HG03108 (cell line): ENCODE results near the gene VSIR.
A peak's percentile ranks its signal among the peaks of the same experiment; 100 is the strongest.

ENCODE experiments used
- ATAC-seq: cut with Tn5 transposase; IDR thresholded peaks from one replicate; pipeline ENCODE4 v1.9.1; 2021; ENCODE audit warnings: moderate library complexity; ENCODE audit not compliant: unreplicated experiment

Gene VSIR

GRCh38 chr10:71783917-71784678 is 10.8 kb upstream of the VSIR start:
- ATAC-seq = no peak

- no peak for ATAC-seq
Observed at GRCh38 chr10:71782917-71783490, 9.7 kb upstream of the VSIR start.

DNA sequence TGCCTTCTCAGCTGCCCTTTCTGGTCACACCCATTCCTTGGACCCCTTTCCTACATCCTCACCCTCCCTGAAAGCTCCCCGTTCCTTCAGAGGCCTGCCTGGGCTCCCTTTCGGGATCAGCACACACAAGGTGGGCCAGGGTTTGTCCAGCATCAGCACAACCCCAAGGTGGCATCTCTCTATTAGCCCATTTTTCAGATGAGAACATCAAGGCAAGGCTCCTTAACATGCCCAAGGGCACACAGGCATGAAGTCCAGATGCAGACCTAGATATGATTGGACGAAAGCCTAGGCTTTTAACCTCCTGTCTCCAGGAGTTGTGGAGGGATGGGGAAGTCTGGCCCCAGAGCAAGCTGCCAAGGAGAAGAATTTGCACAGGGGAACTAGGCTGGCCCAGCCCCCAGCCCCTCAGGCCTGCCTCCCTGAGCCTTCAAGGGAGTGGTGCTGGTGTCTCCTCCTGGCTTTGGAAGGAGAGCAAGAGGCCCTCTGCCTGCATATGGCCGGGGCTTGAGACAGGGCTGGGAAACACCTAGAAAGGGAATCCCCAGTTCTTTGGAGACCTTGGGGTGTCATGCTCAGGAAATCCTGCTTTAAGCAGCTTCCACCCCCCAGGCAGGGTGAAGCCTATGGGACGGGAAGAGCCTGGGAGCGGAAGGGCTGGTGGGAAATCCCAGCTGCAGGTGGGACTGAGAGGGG is 9.0 kb upstream of the VSIR start:
- ATAC-seq = no peak

- ATAC-seq = no peak
Observed at GRCh38 chr10:71780719-71781118, 7.4 kb upstream of the VSIR start.

- no peak for ATAC-seq
Observed at GRCh38 chr10:71780156-71780555, 6.8 kb upstream of the VSIR start.

DNA sequence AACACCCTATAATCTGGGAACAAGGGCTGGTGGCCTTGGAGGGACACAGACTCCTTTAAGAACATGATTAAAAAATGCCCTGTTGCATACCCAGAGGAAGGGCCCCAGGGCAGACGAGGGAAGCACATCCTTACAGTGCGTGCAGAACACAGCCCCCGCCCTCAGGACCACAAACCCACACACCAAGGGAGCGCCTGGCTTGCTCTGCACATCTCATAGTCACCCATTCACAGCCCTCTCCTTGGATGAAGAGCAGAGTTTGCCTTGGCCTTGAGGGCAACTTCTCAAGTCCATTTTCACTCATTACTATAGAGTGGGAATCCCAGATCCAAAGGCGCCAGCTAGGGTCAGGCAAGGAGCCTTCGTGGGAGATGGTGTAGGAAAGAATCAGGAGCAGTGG is 6.3 kb upstream of the VSIR start:
- no peak for ATAC-seq

DNA sequence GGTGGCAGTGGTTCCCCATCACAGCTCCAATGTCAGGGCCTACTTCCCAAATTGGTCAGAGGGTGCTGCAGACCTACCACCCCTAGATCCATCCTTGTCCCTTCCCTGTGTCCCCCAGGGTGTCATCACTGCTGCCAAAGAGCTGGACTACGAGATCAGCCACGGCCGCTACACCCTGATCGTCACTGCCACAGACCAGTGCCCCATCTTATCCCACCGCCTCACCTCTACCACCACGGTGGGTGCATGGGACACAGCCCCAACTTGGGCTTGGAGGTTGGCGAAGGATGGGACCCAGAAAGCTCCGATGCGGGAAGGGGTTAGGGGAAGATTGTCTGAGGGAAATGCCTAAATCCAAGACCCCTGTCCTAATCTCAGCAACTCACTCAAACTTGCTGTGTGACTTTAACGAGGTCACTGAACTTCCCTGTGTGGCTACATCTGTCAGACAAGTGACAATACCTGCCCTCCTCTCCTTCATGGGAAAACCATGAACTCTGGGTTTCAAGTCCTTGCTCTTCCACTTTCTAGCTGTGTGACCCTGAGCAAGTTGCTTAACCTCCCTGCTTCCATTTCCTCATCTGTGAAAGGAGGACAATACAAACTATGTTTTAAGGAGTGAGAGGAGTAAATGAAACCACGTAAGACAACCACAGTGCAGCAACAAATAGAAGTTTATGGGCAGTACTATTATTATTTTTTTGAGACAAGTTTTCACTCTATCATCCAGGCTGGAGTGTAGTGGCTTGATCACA is 4.9 kb upstream of the VSIR start:
- ATAC-seq = no peak

DNA sequence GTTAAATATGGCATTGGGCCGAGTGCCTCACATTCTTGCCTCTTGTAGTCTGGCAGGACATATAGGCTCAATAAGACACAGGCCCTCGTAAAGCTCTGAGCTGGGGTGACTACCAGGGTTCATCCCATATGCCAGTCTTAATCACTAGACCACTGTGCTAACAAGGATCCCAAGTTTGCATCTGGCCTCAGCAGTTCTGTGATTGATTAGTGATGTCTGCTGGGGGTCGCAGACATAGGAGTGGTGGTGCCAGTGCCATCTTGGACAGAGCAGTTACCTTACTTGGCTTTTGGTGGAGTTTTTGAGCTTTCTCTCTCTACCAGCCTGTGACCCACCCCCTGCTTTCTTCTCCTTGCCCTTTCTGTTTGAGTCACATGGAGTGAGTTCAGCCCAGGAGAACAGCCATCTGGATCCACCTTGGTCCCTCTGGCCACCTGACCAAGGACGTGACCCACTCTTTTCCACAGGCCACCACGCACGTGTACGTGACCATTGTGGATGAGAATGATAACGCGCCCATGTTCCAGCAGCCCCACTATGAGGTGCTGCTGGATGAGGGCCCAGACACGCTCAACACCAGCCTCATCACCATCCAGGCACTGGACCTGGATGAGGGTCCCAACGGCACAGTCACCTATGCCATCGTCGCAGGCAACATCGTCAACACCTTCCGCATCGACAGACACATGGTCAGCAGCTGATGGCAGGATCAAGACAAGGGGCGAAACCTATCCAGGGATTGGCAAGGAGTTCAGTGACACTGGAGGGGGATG is 4.1 kb upstream of the VSIR start:
- ATAC-seq = no peak

GRCh38 chr10:71776481-71776925 is 3.2 kb upstream of the VSIR start:
- no peak for ATAC-seq

DNA sequence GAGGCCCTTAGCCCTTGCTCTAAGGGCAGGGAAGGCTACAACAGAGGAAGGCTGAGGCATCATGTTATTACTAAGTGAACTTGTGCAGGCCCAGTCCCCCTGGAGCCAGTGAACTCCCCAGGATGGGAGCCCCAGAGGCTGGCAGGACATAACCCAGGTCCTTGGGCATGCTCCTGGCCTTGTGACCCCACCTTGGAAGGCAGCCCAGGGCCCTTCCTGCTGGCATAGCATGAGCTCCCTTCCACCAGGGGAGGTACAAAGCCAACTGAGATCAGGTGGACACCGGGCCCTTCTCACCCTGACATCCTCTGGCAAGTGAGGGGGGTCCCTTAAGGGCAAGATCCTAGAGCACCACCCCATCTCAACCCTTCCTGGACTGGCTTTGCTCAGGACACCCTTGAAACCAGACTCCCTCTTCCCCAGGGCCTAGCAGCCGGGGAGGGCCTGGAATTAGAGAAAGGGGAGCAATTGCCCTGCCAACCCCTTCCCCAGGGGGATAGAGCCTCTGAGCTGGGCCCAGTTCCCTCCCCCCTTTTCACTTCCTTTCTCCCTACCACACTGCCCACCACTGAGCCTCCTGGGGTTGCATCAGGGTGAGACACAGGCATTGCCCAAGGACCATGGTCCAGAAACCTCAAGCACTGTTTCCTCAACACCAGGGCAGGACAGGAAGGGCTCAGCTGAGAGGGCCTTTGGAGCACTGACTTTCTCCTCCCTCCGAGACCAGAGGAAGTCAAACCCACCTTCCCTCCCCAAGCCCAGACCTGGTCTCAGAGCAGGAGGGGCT is 1.8 kb upstream of the VSIR start:
- ATAC-seq = no peak

DNA sequence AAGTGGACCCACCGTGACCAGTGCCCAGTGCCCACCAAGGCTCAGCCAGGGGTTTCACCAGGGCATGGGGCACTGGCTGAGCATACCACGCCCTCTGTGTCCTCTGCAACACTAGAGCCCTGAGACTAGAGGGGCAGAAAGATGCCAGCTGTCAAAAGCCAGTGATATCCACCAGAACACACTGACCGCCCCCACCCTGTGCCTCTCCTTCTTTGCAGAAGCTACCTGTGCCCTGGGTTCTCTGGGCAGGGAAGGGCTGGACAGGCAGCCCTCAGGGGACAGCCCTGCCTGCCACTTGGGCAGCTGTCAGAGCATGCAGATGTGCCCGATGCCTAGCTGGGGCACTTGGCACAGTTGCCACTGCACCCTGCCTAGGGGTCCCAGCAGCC is 494 bp downstream of the VSIR start:
- no peak for ATAC-seq

DNA sequence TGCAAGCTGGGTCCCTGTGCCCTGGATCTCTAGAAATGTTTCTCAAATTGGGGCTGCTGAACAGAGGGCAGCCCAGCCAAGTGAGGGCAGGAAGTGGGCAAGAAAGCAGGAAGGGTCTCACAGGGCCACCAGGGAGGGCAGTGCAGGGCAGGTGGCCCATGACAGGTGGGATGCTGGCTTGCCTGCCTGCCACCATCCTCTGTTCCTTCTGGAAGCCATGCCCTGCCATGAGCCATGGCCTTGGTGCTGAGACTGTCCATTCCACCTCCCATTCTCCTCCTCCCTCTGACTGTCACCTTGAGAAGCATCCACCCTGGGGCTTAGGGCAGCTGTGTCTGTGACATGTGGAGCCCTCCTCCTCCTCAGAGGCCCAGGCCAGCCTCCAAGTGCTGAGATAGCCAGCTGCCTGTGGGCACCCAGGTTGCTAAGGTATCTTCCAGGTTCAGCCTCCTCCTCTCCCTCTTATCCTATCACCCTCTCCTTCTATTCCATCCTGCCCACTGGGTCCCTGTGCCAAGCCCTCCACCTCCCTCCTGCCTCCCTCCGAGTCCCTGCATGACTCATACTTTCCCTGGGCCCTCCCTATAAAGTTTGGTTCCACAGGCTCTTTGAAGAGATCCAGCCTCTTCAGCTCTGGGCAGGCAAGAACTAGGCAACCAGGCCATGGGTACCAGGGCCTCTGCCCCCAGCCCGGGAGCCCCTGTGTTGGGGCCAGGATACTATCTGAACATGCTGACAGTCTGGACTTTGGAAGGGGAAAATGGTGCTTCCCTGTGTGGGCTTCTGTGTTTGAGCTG is 1.3 kb downstream of the VSIR start:
- no peak for ATAC-seq

- no peak for ATAC-seq
Observed at GRCh38 chr10:71771204-71771603, 2.1 kb downstream of the VSIR start.

DNA sequence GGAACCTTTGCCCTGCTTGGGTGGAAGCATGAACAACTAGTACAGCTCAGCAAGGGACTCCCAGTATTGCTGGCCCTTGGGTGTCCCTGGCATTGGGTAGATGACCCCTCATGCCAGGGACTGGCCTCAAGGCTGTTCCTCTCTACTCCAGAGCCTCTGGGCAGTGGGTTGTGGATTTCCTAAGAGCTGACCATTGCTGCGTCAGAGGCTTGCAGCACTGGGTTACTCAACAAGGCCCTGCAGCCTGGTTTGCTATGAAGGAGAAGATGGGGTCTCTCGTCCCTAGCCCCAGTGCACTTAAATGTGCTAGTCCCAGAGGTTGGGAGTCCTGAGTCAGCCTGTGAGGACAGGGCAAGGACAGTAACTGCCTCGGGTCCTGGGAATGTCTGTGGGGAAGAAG is 2.5 kb downstream of the VSIR start:
- no peak for ATAC-seq

GRCh38 chr10:71770255-71770654 is 3.1 kb downstream of the VSIR start:
- no peak for ATAC-seq

DNA sequence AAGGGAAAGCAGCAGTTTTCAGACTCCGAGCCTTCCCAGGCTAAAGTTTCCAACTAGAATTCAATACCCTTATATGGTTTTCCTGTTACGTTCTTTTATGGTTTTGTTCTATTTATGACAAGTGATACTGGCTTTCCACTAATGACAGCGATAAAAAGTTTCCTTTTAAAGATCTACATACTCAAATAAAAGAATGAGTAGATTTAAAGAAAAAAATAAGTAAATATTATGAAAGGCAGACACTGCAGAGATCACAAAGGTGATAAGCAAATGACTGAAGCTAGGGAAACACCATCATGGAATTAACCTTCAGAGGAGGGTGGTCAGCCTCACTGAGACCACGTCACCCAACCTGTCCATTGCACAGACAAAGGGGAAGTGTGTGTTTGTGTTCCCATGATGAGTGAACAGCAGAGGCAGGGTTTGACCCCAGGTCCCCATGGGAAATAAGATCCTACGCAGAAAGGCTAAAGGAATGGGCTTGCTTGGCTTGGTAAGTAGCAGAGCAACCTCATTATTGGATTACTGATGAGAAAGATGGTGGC is 4.0 kb downstream of the VSIR start:
- peak; percentile 14 for ATAC-seq

DNA sequence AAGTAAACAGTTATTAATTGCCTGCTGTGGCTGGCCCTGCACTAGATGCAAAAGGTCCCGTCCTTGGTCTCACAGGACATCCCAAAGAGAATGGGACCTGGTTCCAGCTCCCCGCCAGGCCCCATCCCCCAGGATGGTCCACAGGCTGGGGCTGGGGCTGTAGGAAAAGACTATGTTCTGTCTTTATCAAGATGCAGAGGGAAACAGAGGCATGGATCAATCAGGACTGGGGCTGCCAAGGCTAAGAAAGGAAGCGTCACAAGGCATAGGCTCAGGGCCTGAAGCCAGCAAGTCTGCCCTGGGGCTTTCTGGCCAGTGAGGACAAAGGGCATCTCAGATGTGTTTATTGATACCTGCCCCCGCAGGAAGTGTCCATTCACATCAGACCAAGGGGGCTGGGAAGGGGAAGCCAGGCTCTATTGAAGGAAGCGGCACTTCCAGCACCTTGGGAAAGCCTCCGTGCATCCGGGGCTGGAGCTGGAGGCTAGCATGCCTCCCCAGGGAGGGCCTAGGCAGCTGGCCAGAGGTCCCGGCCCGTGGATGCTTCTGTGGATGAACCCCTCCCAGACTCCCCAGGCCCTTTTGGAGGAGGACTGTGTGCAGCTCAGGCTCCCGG is 5.8 kb downstream of the VSIR start:
- ATAC-seq = no peak

- ATAC-seq = no peak
Observed at GRCh38 chr10:71766717-71767419, 6.5 kb downstream of the VSIR start.
